ENCODE data around the gene LUC7L.
"Not testable (repeated sequence)": the region's sequence is repeated elsewhere in the genome, so short reads cannot be mapped to it uniquely, and the experiment has no call there.

DNA sequence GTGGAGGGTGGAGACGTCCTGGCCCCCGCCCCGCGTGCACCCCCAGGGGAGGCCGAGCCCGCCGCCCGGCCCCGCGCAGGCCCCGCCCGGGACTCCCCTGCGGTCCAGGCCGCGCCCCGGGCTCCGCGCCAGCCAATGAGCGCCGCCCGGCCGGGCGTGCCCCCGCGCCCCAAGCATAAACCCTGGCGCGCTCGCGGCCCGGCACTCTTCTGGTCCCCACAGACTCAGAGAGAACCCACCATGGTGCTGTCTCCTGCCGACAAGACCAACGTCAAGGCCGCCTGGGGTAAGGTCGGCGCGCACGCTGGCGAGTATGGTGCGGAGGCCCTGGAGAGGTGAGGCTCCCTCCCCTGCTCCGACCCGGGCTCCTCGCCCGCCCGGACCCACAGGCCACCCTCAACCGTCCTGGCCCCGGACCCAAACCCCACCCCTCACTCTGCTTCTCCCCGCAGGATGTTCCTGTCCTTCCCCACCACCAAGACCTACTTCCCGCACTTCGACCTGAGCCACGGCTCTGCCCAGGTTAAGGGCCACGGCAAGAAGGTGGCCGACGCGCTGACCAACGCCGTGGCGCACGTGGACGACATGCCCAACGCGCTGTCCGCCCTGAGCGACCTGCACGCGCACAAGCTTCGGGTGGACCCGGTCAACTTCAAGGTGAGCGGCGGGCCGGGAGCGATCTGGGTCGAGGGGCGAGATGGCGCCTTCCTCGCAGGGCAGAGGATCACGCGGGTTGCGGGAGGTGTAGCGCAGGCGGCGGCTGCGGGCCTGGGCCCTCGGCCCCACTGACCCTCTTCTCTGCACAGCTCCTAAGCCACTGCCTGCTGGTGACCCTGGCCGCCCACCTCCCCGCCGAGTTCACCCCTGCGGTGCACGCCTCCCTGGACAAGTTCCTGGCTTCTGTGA is 52.5 kb downstream of the LUC7L start, which contains the start of gene HBA1:
- TF ChIP-seq, protein P1, sequence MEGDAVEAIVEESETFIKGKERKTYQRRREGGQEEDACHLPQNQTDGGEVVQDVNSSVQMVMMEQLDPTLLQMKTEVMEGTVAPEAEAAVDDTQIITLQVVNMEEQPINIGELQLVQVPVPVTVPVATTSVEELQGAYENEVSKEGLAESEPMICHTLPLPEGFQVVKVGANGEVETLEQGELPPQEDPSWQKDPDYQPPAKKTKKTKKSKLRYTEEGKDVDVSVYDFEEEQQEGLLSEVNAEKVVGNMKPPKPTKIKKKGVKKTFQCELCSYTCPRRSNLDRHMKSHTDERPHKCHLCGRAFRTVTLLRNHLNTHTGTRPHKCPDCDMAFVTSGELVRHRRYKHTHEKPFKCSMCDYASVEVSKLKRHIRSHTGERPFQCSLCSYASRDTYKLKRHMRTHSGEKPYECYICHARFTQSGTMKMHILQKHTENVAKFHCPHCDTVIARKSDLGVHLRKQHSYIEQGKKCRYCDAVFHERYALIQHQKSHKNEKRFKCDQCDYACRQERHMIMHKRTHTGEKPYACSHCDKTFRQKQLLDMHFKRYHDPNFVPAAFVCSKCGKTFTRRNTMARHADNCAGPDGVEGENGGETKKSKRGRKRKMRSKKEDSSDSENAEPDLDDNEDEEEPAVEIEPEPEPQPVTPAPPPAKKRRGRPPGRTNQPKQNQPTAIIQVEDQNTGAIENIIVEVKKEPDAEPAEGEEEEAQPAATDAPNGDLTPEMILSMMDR (IDR thresholded peaks at IDR 0.05): not testable (repeated sequence)
- not testable (repeated sequence) for TF ChIP-seq POLR2A (IDR thresholded peaks at IDR 0.05)
